Mucosa of descending colon (tissue), 3 donors: ENCODE data around the gene CTXN1. TPM values are rescaled to one million over a fixed set of nuclear protein-coding genes. Genes with fewer than 3 reads are reported as not detected.

Experiments
- ATAC-seq: fragments of 200-7000 bp; cut with Tn5 transposase; one replicate; pipeline ENCODE4 v1.9.1; 2020; ENCODE audit warnings: mild to moderate bottlenecking, moderate library complexity
- DNase-seq, 3 donors: peaks; one replicate each; pipeline ENCODE4 v3.0.0-alpha.2; 2020
- H3K36me3 ChIP-seq: fragments of 200-600 bp; one replicate; pipeline ENCODE4 v1.8.0; 2021; ENCODE audit warnings: low read depth, mild to moderate bottlenecking
- H3K4me1 ChIP-seq: fragments of 200-600 bp; one replicate; pipeline ENCODE4 v1.8.0; 2021; ENCODE audit warnings: low read depth, mild to moderate bottlenecking
- H3K4me3 ChIP-seq: fragments of 200-600 bp; one replicate; pipeline ENCODE4 v1.8.0; 2021; ENCODE audit warnings: mild to moderate bottlenecking
- H3K9me3 ChIP-seq: fragments of 200-600 bp; one replicate; pipeline ENCODE4 v1.8.0; 2021; ENCODE audit warnings: mild to moderate bottlenecking
- intact Hi-C, 2 donors: fragments of 100-400 bp; cut with DNase I in 1 of 2; cut with micrococcal nuclease in 1 of 2; formaldehyde crosslinking; loops; one replicate each; pipeline versions ENCODE4 v1.11.0 to v1.11.1; 2022; cut with DNase I, micrococcal nuclease
- total RNA-seq, 3 donors: library from RNA; stranded (reverse); fragmentation: NEBNext Ultra II Directional in 2 of 3; extraction: Animal tissue kit (Norgen Biotek cat#: 25700) in 2 of 3; gene quantifications; one replicate each; pipeline versions ENCODE4 v1.2.1 to v1.2.4, GENCODE V29; 2021 to 2023
- TF ChIP-seq, protein P1 (sequence below): fragments of 200-600 bp; IDR thresholded peaks from one replicate; pipeline ENCODE4 v1.8.0; 2022; ENCODE audit warnings: antibody characterized with exemption, mild to moderate bottlenecking
- donor health status: DM: no; HTN: no; CAD: no; lungs with moderate emphysema.
- donor health status: DM: no; HTN: no; CAD: no.
- donor health status: DM: no; HTN: yes; CAD: no.

The CTXN1 gene
- total RNA-seq, 3 donors from 2014 or later, result 0.69 to 28.3 (median 1.9) TPM

GRCh38 chr19:7887408-7888144, 38.4 kb downstream of the CTXN1 start:
- no peaks in the 10 kb centered on the region for H3K36me3 ChIP-seq
- H3K9me3 ChIP-seq, result no peaks in the 10 kb centered on the region
- intact Hi-C loops, result no loop called here
- DNase-seq (no peak), ATAC-seq (no peak)
- peaks cover 3% of the 10 kb centered on the region for H3K4me1 ChIP-seq
- TF ChIP-seq, protein P1, sequence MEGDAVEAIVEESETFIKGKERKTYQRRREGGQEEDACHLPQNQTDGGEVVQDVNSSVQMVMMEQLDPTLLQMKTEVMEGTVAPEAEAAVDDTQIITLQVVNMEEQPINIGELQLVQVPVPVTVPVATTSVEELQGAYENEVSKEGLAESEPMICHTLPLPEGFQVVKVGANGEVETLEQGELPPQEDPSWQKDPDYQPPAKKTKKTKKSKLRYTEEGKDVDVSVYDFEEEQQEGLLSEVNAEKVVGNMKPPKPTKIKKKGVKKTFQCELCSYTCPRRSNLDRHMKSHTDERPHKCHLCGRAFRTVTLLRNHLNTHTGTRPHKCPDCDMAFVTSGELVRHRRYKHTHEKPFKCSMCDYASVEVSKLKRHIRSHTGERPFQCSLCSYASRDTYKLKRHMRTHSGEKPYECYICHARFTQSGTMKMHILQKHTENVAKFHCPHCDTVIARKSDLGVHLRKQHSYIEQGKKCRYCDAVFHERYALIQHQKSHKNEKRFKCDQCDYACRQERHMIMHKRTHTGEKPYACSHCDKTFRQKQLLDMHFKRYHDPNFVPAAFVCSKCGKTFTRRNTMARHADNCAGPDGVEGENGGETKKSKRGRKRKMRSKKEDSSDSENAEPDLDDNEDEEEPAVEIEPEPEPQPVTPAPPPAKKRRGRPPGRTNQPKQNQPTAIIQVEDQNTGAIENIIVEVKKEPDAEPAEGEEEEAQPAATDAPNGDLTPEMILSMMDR, result no peak
- no peak overlapping the region for H3K4me3 ChIP-seq

DNA sequence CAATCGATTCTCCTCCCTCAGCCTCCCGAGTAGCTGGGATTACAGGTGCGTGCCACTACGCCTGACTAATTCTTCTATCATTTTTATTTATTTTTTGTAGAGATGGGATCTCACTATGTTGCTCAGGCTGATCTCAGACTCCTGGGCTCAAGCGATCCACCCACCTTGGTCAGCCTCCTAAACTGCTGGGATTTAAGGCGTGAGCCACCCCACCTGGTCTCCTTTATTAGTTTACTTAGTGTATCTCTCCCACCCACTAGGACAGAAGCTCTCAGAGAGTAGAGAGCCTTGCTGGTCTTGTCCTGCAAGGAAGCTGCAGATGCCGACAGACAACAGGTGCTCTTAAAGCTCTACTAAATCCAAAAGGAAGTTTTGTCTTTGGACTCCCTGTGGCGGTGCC, 40.1 kb downstream of the CTXN1 start:
- Histone ChIP-seq H3K36me3 (no peaks in the 10 kb centered on the region), H3K4me3 (no peak overlapping the region), H3K4me1 (peaks cover 3% of the 10 kb centered on the region), H3K9me3 (no peaks in the 10 kb centered on the region)
- peak; percentile 6 for ATAC-seq
- no peak for DNase-seq
- TF ChIP-seq, protein P1, result no peak
- intact Hi-C loops, result no loop called here

DNA sequence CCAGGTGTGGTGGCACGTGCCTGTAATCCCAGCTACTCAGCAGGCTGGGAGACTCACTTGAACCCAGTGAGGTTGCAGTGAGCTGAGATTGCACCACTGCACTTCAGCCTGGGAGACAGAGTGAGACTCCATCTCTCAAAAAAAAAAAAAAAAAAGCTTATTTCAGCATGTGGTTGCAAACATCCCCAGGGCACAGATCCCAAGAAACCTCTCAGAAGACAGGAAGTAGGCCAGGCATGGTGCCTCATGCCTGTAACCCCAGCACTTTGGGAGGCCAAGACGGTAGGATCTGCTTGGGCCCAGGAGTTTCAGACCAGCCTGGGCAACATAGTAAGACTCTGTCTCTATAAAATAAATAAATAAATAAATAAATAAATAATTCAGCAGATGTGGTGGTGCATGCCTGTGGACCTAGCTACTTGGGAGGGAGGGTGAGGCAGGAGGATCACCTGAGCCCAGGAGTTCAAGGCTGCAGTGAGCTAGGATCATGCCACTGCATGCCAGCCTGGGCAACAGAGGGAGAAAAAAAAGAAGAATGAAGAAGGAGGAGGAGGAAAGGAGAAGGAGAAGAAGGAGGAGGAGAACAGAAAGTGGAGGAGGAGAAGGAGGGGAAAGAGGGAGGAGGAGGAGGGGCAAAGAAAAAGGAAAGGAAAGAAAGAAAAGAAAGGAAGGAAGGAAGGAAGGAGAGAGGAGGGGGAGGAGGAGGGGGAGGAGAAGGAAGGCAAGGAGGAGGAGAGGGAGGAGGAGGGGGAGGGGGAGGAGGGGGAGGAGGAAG, 42.0 kb downstream of the CTXN1 start:
- ATAC-seq (no peak), DNase-seq (no peak)
- Histone ChIP-seq H3K36me3 (no peaks in the 10 kb centered on the region), H3K4me3 (no peak overlapping the region), H3K9me3 (no peaks in the 10 kb centered on the region), H3K4me1 (peaks cover 3% of the 10 kb centered on the region)
- intact Hi-C loops, result no loop called here
- TF ChIP-seq, protein P1, result no peak

DNA sequence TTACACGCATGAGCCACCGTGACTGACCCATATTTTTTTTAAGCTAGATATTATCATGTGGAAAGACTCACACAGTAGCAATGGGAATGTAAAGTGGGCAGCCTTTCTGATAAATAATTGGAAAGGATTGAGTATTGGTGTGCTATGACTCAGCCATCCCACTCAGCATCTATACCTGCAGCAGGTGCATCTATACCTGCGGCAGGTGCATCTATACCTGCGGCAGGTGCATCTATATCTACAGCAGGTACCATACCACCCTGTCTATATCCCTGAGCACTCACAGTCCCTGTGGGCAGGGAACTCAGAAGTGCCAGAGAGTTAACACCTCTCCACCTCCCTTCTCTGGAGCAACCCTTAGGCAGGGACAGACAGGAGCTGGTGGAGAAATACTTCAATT, 42.8 kb downstream of the CTXN1 start:
- H3K36me3 ChIP-seq, result no peaks in the 10 kb centered on the region
- no peak for DNase-seq
- no peak for ATAC-seq
- intact Hi-C loops, result no loop called here
- no peak overlapping the region for H3K4me3 ChIP-seq
- TF ChIP-seq, protein P1, result no peak
- H3K4me1 ChIP-seq, result peaks cover 2% of the 10 kb centered on the region
- H3K9me3 ChIP-seq, result no peaks in the 10 kb centered on the region

- ATAC-seq, result no peak
- no peak for DNase-seq
- Histone ChIP-seq H3K9me3 (no peaks in the 10 kb centered on the region), H3K4me3 (no peak overlapping the region), H3K4me1 (no peaks in the 10 kb centered on the region), H3K36me3 (no peaks in the 10 kb centered on the region)
- intact Hi-C loops, result no loop called here
- TF ChIP-seq, protein P1, result no peak
These were observed 44.0 kb downstream of the CTXN1 start for GRCh38 chr19:7881910-7882309.
